ENCODE data around the gene HSPA1B.

GRCh38 chr6:31830886-31831335, 3.4 kb downstream of the HSPA1B start:
- no peak for TF ChIP-seq CTCF (conservative IDR thresholded peaks at IDR 0.05; ENCODE audit: low read depth, low read length)
- no peak for TF ChIP-seq BHLHE40 (IDR thresholded peaks at IDR 0.05; ENCODE audit: low read depth, low read length)

Measured in IMR-90 (cell line).